HepG2 (cell line): ENCODE measurements around the gene MAGEA2B. TPM values are rescaled to one million over a fixed set of nuclear protein-coding genes. Genes with fewer than 3 reads are reported as not detected.
"Not testable (repeated sequence)": the region's sequence is repeated elsewhere in the genome, so short reads cannot be mapped to it uniquely, and the experiment has no call there.

Source experiments
- ATAC-seq: fragments of 200-7000 bp; cut with Tn5 transposase; 3 replicates; pipeline ENCODE4 v1.9.1; 2020; ENCODE audit warnings: mild to moderate bottlenecking, moderate library complexity
- BruUV-seq: library from RNA; stranded (reverse); fragments of 400-500 nt; replicated peaks from 2 replicates; lab custom pipeline; 2021; lab: Mats Ljungman, UMichigan
- CTCF ChIA-PET: fragments of 300-600 bp; formaldehyde crosslinking; extraction: SDS; loops from one replicate; lab custom pipeline; 2021; ENCODE audit warnings: low total read pairs, inconsistent platforms, low intra/inter-chr PET ratio; lab: Yijun Ruan, JAX
- POLR2A ChIA-PET: fragments of 350-600 bp; sonication (Branson Sonifier 250); formaldehyde crosslinking; loops from one replicate; lab custom pipeline; 2020; ENCODE audit warnings: antibody characterized with exemption, inconsistent platforms; lab: Yijun Ruan, JAX
- DNase-seq: peaks from one replicate; pipeline ENCODE4 v3.0.0-alpha.2; 2015; ENCODE audit warnings: low spot score
- FAIRE-seq: peaks from 3 replicates; lab custom pipeline; 2011; peaks lifted over from hg19 to GRCh38; lab: Jason Lieb, UNC
- H2AFZ ChIP-seq: one replicate; pipeline ENCODE4 v1.6.1; 2011; ENCODE audit warnings: low read length, inconsistent platforms
- H3K27ac ChIP-seq: fragments of 300-600 bp; 3 replicates; pipeline ENCODE4 v1.8.0; 2011; ENCODE audit warnings: mixed run types, mild to moderate bottlenecking, mixed read lengths, low read length, inconsistent platforms; ENCODE audit not compliant: insufficient read depth; ENCODE audit errors: extremely low read length
- H3K27me3 ChIP-seq, 2 experiments: fragments of 200-600 bp in 1 of 2; 2 replicates in 1 of 2; 3 replicates in 1 of 2; pipeline versions ENCODE4 v1.6.0 to v1.8.0; 2011; ENCODE audit warnings: low read length in 2 of 2, mild to moderate bottlenecking in 2 of 2, moderate library complexity in 2 of 2, inconsistent platforms in 1 of 2; ENCODE audit not compliant: insufficient read depth in 2 of 2, control insufficient read depth in 1 of 2
- H3K36me3 ChIP-seq, 2 experiments: fragments of 200-600 bp in 1 of 2; replicated peaks in 1 of 2; 2 replicates in 1 of 2; 3 replicates in 1 of 2; pipeline versions ENCODE4 v1.5.1 to v1.8.0; 2011; ENCODE audit warnings: low read length in 2 of 2, inconsistent platforms in 1 of 2; ENCODE audit not compliant: insufficient read depth in 2 of 2, control insufficient read depth in 1 of 2
- H3K4me1 ChIP-seq: 2 replicates; pipeline ENCODE4 v1.5.1; 2012; ENCODE audit warnings: low read length, inconsistent platforms; ENCODE audit not compliant: insufficient read depth
- H3K4me2 ChIP-seq: 2 replicates; pipeline ENCODE4 v1.6.0; 2011; ENCODE audit warnings: low read depth, low read length, inconsistent platforms
- H3K4me3 ChIP-seq, 3 experiments: fragments of 200-600 bp in 1 of 3; sonication (generic), shearing (Covaris generic) in 1 of 3; replicated peaks in 1 of 3; 2 replicates each; pipeline ENCODE4 v1.5.1; 2011 to 2016; ENCODE audit warnings: low read length in 3 of 3, inconsistent platforms in 2 of 3, low read depth in 2 of 3, mild to moderate bottlenecking in 2 of 3, control low read depth in 1 of 3, mixed read lengths in 1 of 3; ENCODE audit not compliant: insufficient read depth in 1 of 3
- H3K79me2 ChIP-seq: one replicate; pipeline ENCODE4 v1.6.1; 2011; ENCODE audit warnings: low read length, inconsistent platforms; ENCODE audit not compliant: insufficient read depth
- H3K9ac ChIP-seq: 2 replicates; pipeline ENCODE4 v1.6.0; 2011; ENCODE audit warnings: mild to moderate bottlenecking, low read depth, low read length, inconsistent platforms; ENCODE audit not compliant: insufficient read depth
- H3K9me3 ChIP-seq: 2 replicates; pipeline ENCODE4 v1.5.1; 2012; ENCODE audit warnings: mild to moderate bottlenecking, low read length
- H4K20me1 ChIP-seq: 2 replicates; pipeline ENCODE4 v1.6.0; 2011; ENCODE audit warnings: inconsistent platforms, mild to moderate bottlenecking, low read length, moderate library complexity; ENCODE audit not compliant: insufficient read depth
- PAX8 ChIP-seq: sonication (generic); formaldehyde crosslinking; IDR thresholded peaks from 2 replicates; pipeline ENCODE4 v1.8.0; 2022; ENCODE audit warnings: mild to moderate bottlenecking, missing genetic modification reagents, borderline replicate concordance
- SIX4 ChIP-seq: sonication (generic); formaldehyde crosslinking; IDR thresholded peaks from 2 replicates; pipeline ENCODE4 v1.4.0; 2020; ENCODE audit warnings: missing genetic modification reagents
- TEAD3 ChIP-seq: optimal IDR thresholded peaks from 2 replicates; pipeline ENCODE3; 2016; ENCODE audit warnings: borderline replicate concordance
- ZFP36L2 ChIP-seq: sonication (generic); formaldehyde crosslinking; IDR thresholded peaks from 2 replicates; pipeline ENCODE4 v1.4.0; 2020; ENCODE audit warnings: missing genetic modification reagents
- ZNF704 ChIP-seq: sonication (generic); formaldehyde crosslinking; IDR thresholded peaks from 2 replicates; pipeline ENCODE4 v1.8.1; 2023; ENCODE audit warnings: mild to moderate bottlenecking, inconsistent platforms, moderate library complexity, missing genetic modification reagents, borderline replicate concordance
- WGBS: methylation state at CpG from one replicate; pipeline ENCODE4 v1.1.6; 2017; ENCODE audit warnings: low lambda C conversion rate; 5-methylcytosine and 5-hydroxymethylcytosine counted together
- in situ Hi-C: cut with HindIII; loops from 2 replicates; pipeline ENCODE4 v1.10.0; 2017; ENCODE audit warnings: low pct_unique_long_range_greater_than_20kb; ENCODE audit not compliant: extremely low pct_ligation_motif_present
- intact Hi-C: fragments of 100-400 bp; cut with micrococcal nuclease; formaldehyde crosslinking; loops from one replicate; pipeline ENCODE4 v1.10.0; 2022; ENCODE audit not compliant: unreplicated experiment
- polyA plus RNA-seq, 8 experiments: library from polyadenylated mRNA; depleted of rRNA in 3 of 8; stranded (reverse) in 7 of 8; unstranded in 1 of 8; fragments of >200 nt; fragmentation: Illumina TruSeq in 4 of 8; extraction: Trizol in 4 of 8; gene quantifications; 2 replicates each; pipeline versions ENCODE4 v1.2.1 to v1.2.3, GENCODE V29; 2011 to 2016; ENCODE audit warnings: low read depth in 4 of 8, missing spikeins in 1 of 8, mixed read lengths in 1 of 8; ENCODE audit not compliant: insufficient read depth in 1 of 8
- total RNA-seq, 5 experiments: library from RNA; depleted of rRNA; stranded (reverse); fragments of >200 nt; fragmentation: Illumina TruSeq; extraction: Trizol; gene quantifications; 2 replicates each; pipeline ENCODE4 v1.2.3, GENCODE V29; 2016; ENCODE audit warnings: low read depth in 1 of 5

The MAGEA2B gene
- total and polyA plus RNA-seq, 2 of the 13 experiments (the other 11 are each of a cell fraction or from before 2014, with no cell fraction given): 0.09 TPM; not detected in 1

GRCh38 chrX:152733261-152733975, 19.0 kb downstream of the MAGEA2B start, which contains the start of the genes CSAG1 and MAGEA12:
Gene CSAG1 (minus strand): TSS chrX:152733721. CDS start chrX:152732460, 1,261 bp downstream.
Gene MAGEA12 (plus strand): TSS chrX:152733757. CDS start chrX:152736162, 2,405 bp downstream.
- ATAC-seq (no peak), FAIRE-seq (no peak), DNase-seq (no peak)
- WGBS: 31% methylated on average over 3 of the region's 21 CpGs
- TF ChIP-seq ZNF704 (CRISPR knock-in tag) (no peak), ZFP36L2 (CRISPR knock-in tag) (no peak), SIX4 (CRISPR knock-in tag) (no peak), TEAD3 (CRISPR knock-in tag) (no peak), PAX8 (no peak)
- Histone ChIP-seq H4K20me1 (no peaks in the 10 kb centered on the region), H3K36me3 (no peaks in the 10 kb centered on the region), H3K27ac (no peak within 1 kb of the TSS), H3K9me3 (no peaks in the 10 kb centered on the region), H3K27me3 (no peaks in the 10 kb centered on the region), H3K4me1 (no peaks in the 10 kb centered on the region), H3K79me2 (no peaks in the 10 kb centered on the region), H2AFZ (no peak within 1 kb of the TSS), H3K4me3 (no peak within 1 kb of the TSS), H3K9ac (no peak within 1 kb of the TSS), H3K4me2 (no peak within 1 kb of the TSS)
- CTCF ChIA-PET: no interaction called here
- intact Hi-C loops (no loop called here), in situ Hi-C loops (no loop called here)
- no TSS peak for BruUV-seq
- POLR2A ChIA-PET: no interaction called here

- H3K27ac ChIP-seq, H3K9ac ChIP-seq, in situ Hi-C loops, POLR2A ChIA-PET, intact Hi-C loops, DNase-seq, CTCF ChIA-PET, H3K27me3 ChIP-seq, H3K36me3 ChIP-seq, BruUV-seq, ATAC-seq, H3K9me3 ChIP-seq, H2AFZ ChIP-seq, H3K4me1 ChIP-seq, H4K20me1 ChIP-seq, H3K4me2 ChIP-seq, FAIRE-seq, H3K79me2 ChIP-seq, H3K4me3 ChIP-seq: not testable (repeated sequence)
- no CpG with 5 or more reads among the region's 22 CpGs for WGBS
Observed at GRCh38 chrX:152734143-152734858, 19.9 kb downstream of the MAGEA2B start.
